Sigmoid colon (tissue), 4 donors: ENCODE measurements around the gene CCSER1.

Experiments
- CTCF ChIP-seq, 4 experiments: fragments of 450-650 bp in 3 of 4; fragments of 200-600 bp in 1 of 4; IDR thresholded peaks; one replicate each; pipeline ENCODE4 v1.5.1; 2016 to 2019; ENCODE audit warnings: antibody characterized with exemption in 4 of 4, mild to moderate bottlenecking in 3 of 4, moderate library complexity in 2 of 4
- EP300 ChIP-seq, 4 donors: sonication (generic); formaldehyde crosslinking; IDR thresholded peaks; one replicate each; pipeline ENCODE4 v1.6.1; 2017; ENCODE audit warnings: antibody characterized with exemption in 4 of 4
- POLR2A ChIP-seq, 2 donors: fragments of 450-650 bp; IDR thresholded peaks; one replicate each; pipeline ENCODE4 v1.6.1; 2016; ENCODE audit warnings: antibody characterized with exemption in 2 of 2, mild to moderate bottlenecking in 2 of 2, moderate library complexity in 2 of 2
- POLR2AphosphoS5 ChIP-seq, 4 donors: sonication (generic); formaldehyde crosslinking; IDR thresholded peaks; one replicate each; pipeline ENCODE4 v1.6.1; 2017; ENCODE audit warnings: antibody characterized with exemption in 4 of 4

GRCh38 chr4:91220315-91220714 is 1093.1 kb downstream of the CCSER1 start:
- TF ChIP-seq CTCF (IDR thresholded peaks at IDR 0.05) (no peak), POLR2AphosphoS5 (IDR thresholded peaks at IDR 0.05) (no peak), EP300 (IDR thresholded peaks at IDR 0.05) (no peak), POLR2A (IDR thresholded peaks at IDR 0.05) (no peak)
